Head of caudate nucleus (tissue), 42 donors: Measurements from ENCODE around the gene ELP5.
A peak's percentile ranks its signal among the peaks of the same experiment; 100 is the strongest.

ENCODE experiments used
- DNase-seq, 42 donors: peaks; one replicate each; pipeline versions ENCODE4 v3.0.0 to v3.0.0-alpha.2; 2020 to 2021; ENCODE audit warnings: mixed read lengths in 7 of 42
- intact Hi-C: fragments of 100-400 bp; cut with DNase I; formaldehyde crosslinking; loops from one replicate; pipeline ENCODE4 v1.15.0; 2022

Gene ELP5

DNA sequence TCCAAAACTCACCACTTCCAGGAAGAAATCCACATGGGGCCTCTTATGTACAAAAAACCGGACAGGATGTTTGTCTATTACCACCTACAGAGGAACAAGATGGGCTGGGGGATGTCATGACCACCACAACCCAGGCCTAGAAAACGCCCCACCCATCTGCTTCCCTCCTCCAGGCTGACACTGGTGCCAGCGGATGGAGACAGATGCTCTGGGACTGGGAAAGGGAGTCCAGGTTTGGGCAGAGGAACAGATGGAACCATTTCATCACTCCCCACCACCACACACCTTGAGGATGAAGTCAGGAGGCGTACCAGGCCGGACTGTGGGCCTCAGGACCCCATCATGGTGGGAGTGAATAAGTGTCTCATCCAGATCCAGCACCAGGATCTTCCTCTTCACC, 5.2 kb upstream of the ELP5 start:
- DNase-seq = no peak
- intact Hi-C loops = no loop called here

DNA sequence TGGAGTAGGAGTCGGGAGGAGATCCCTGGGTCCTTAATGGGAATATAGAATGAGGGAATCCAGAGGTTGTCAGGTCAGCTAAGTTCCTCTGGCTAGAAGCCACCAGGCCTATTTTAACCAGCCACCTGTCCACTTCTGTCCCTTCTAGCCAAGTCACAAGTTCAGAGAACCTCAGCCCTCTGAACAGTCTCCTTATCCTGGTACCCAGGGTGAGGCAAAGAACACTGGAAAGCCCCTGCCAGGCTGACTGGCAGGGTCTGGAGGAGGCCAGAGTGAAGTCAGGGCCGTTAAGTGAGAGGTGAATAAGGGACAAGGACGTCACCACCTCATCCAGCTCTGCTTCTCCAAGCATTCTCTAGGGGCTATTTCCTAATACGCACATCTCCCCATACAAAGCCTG, 3.2 kb upstream of the ELP5 start:
- DNase-seq = no peak
- intact Hi-C loops = no loop called here

DNA sequence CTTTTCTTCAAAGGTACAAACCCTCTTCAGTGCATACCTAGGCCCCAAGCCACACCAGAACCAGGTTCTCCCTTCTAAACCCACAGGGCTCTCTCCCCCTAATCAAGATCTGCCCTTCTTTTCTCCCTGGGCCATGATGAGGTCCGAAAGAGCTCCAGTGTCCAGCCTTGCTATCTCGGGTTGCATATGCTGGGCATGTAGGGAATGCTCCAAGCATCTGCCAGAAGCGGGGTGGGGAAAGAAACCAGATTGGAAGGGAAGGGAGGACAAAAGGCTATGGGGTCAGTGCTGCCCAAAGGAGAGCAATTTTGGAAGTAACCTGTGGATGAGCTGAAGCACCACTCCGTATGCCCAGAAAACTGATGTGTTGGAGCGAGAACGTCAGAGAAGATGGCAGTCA, 2.8 kb upstream of the ELP5 start:
- DNase-seq = no peak
- intact Hi-C loops = no loop called here

DNA sequence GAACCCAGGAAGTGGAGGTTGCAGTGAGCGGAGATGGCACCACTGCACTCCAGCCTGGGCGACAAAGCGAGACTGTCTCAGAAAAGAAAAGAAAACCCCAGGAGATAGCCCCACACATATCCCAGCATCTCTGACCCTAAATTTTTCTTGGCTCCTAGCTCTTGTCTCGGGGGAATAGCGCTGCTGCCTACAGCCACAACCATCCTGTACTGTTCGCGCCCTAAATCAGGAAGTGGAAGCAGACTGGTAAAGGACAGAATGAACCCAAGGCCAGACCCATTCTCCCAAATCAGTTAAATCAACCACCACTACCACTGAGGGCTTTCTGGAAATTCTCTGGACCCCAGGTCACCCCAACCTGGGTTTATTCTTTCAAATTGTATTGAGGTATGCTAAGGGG, 2.2 kb upstream of the ELP5 start:
- intact Hi-C loops = loop anchor here (5.0 kb wide), 1 partner anchor 57 kb away; the partner anchor contains the start of gene EIF5A
- DNase-seq = no peak

GRCh38 chr17:7250695-7251627, 1.1 kb upstream of the ELP5 start:
- peak in 8 of 42 donors; percentile 21 to 53 (median 33) for DNase-seq
- intact Hi-C loops = loop anchor here (1.0 to 5.0 kb wide), 2 partner anchors 12 to 56 kb away; partner anchors contain the start of genes EIF5A and PHF23

GRCh38 chr17:7251661-7252175, 297 bp upstream of the ELP5 start, which contains the start of gene CTDNEP1:
TSS of gene CTDNEP1 (minus strand) at chr17:7251734. CDS start at chr17:7251296, 438 bp downstream.
- intact Hi-C loops = loop anchor here (1.0 to 5.0 kb wide), 2 partner anchors 12 to 56 kb away; partner anchors contain the start of genes EIF5A and PHF23
- peak; percentile 97 to 100 (median 99) for DNase-seq

GRCh38 chr17:7253082-7253481, 1.1 kb downstream of the ELP5 start:
- DNase-seq = no peak
- intact Hi-C loops = loop anchor here (5.0 kb wide), 1 partner anchor 54 kb away; the partner anchor contains the start of gene EIF5A

GRCh38 chr17:7254511-7254910, 2.5 kb downstream of the ELP5 start:
- intact Hi-C loops = loop anchor here (5.0 kb wide), 1 partner anchor 53 kb away; the partner anchor contains the start of gene EIF5A
- DNase-seq = no peak

DNA sequence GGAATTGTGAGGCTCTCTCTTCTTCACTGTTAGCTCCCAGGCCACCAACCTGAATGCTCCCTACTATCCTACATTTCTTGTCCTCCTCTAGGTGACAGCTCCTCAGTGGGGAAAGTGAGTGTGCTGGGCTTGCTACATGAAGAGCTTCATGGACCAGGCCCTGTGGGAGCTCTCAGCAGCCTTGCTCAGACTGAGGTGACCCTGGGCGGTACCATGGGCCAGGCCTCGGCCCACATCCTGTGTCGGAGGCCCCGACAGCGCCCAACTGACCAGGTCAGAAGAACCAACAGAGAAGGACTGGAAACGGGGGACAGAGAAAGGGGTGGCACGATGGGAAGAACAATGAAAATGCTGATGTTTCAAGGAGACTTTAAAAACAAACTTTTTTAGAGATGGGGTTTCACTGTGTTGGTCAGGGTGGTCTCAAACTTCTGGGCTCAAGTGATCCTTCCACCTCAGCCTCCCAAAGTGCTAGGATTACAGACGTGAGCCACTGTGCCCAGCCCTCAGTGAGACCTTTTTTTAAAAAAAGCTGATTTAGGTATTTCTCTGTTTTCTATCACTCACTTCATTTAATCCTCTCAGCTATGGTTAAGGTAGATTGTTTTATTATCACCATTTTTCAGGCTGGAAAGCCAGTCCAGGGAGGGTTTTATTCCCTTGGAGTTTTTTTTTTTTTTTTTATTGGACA, 4.9 kb downstream of the ELP5 start:
- intact Hi-C loops = no loop called here
- DNase-seq = no peak

DNA sequence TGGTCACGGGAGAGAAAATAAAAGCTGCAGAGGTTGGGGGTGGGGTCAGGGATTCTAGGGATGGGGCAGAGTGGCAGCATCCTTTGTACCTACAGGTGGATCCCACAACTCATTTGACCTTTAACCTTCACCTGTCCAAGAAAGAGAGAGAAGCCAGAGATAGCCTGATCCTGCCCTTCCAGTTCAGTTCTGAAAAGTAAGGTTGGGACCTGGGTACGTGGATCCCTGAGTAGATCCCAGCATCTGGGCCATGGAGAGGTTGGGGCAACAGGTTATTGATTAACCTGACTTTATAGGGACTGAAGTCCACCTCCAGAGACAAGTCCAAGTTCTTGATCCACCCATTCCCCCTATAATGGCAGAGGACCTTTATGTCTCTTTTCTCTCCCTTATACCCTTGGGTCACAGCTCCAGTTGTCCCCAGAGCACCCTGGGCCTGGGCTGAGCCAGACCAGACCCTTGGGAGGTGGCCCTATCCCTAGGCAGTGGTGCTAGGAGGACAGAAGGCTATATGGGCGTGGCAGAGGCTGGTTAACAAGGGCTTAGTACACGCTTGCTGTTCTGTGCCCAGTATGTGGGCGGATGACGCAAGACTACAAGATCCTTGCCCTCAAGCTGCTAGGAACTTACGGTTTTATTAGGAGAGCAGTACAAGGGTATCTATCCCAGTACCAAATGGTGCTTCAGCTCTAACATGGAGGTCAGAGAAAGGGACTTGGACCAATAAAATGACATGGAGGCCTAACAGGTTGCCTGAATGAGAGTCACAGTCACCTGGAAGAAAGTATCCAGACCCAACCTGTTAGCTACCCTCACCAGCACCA, 6.9 kb downstream of the ELP5 start:
- DNase-seq = no peak
- intact Hi-C loops = no loop called here

DNA sequence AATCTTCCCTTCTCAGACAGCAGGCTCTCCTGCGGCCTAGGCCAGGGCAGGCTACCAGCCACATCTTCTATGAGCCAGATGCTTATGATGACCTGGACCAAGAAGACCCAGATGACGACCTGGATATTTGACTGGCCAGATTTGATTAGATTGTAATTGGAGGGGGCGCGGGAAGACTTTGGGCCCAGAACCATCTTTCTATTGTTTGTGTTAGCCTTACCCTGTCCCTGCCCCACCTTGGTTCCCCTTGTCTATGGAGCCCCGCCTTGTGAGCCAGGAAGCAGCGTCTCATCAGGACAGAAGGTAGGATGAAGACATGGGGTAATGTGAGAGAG, 7.5 kb downstream of the ELP5 start:
- no peak for DNase-seq
- intact Hi-C loops = no loop called here

DNA sequence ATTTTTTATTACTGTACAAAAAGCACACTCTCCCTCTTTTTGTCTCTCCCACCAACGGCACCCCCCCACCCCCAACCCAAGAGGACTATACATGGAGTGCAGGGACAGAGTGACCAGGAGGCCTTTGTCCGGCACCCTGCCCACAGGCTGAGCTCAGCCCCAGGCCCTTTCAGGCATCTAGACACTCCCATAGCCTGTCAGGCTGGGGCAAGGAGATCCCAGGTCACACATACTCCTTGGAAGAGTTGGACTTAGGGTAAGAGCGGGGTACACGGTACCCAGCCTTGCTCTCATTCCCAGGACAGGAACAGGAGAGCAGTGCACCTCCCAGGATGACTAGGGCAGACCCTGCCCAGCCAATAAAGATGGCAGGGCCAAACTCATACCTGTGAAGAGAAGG, 8.1 kb downstream of the ELP5 start:
- intact Hi-C loops = no loop called here
- no peak for DNase-seq

DNA sequence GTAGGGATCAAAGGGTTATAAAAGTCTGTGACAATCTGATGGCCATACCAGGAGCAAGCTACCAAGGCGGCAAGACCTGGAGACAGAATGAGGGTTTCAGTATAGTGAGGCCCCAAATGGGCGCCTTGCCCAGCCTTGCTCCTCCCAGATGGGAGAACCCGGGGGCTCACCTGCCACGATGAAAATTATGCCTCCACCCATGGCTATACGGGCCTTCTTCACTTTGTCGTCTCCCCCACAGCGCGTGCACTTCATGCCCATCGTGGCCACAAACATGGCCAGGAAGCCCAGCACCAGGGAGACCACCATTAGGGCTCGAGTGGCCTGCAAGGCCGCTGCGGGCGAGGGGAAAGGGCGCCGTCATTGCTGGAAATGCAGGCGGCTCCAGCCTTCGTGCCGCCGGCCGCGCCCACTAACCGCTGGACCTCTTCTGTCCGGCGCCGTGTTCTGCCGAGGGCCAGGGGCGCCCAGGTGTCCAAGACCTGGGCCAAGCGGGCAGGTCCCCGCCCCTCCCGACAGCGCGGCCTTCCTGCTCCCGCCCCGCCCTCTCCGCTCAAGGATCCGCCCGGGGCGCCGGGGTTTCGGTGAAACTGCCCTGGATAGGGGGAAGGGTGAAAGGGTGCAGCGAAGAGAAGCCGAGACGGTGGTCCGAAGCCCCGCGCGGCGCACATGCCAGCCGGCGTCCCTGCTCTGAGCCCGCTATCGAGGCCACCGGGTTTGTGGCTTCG, 8.8 kb downstream of the ELP5 start:
- intact Hi-C loops = no loop called here

GRCh38 chr17:7261379-7262191, 9.6 kb downstream of the ELP5 start:
- no peak for DNase-seq
- intact Hi-C loops = no loop called here

More for the DNA sequence above, 8.8 kb downstream of the ELP5 start:
- peak in 1 of 42 donors; percentile 23 for DNase-seq

DNA sequence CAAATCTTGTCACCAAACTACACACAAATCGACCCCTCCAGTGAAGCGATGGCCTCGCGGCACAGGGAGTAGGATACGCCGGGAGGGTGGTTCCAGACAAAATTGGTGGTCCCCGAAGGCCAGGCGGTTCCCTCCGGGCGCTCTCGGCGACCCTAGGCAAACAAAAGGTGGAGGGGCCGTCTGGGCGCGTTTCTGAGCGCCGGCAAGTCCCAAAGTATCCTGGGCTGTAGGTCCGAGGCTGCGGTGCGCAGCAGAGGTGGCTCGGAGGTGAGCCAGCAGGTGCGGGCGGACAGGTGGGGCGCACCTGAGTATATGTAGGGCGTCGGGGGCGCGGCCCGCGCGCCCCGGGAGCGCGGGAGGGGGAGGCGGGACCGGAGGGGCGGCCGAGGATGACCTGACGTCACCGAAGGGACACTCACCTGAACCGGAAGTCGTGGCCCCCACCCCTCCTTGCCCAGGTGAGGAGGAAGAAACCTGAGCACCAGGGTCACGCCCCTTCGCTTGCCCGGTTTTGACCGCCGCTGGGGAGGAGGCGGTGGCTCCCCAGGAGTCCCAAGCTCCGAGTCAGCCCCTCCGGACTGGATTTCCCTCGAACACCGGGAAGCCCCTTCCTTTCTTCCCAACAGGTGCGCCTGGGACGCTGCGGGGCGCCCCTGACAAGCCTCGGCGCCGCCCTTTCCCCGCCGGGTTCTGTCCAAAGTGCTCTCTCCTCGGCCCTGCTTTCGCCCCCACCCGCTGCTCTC, 10.3 kb downstream of the ELP5 start, which contains the start of gene CLDN7:
TSS of gene CLDN7 (minus strand) at position 287 of the 743 bp plus-strand sequence. CDS start 435 bp downstream, outside the sequence.
- DNase-seq = no peak
- intact Hi-C loops = no loop called here

- DNase-seq = no peak
- intact Hi-C loops = no loop called here
Observed at GRCh38 chr17:7262935-7263800, 11.2 kb downstream of the ELP5 start.
